PFSK-1 (cell line): Measurements from ENCODE around the gene ACTRT3.

Experiments used
- FOXP2 ChIP-seq: optimal IDR thresholded peaks from 2 replicates; pipeline ENCODE3; 2011; ENCODE audit warnings: borderline replicate concordance, control low read depth, inconsistent platforms; ENCODE audit not compliant: insufficient read depth; ENCODE audit errors: extremely low read length, extremely low read depth
- POLR2AphosphoS5 ChIP-seq: IDR thresholded peaks from 2 replicates; pipeline ENCODE4 v1.6.1; 2012; ENCODE audit warnings: low read depth, mild to moderate bottlenecking, control low read depth, low read length, moderate library complexity
- TAF1 ChIP-seq: IDR thresholded peaks from 2 replicates; pipeline ENCODE4 v1.6.1; 2012; ENCODE audit warnings: low read length, control low read depth, borderline replicate concordance; ENCODE audit not compliant: insufficient read depth
- TF ChIP-seq, protein P1 (sequence below), 2 experiments: IDR thresholded peaks; 2 replicates each; pipeline versions ENCODE4 v1.6.1 to v1.8.0; 2011 to 2012; ENCODE audit warnings: low read depth in 2 of 2, low read length in 2 of 2, control low read depth in 1 of 2, inconsistent platforms in 1 of 2, mild to moderate bottlenecking in 1 of 2, moderate library complexity in 1 of 2; ENCODE audit not compliant: insufficient read depth in 1 of 2

DNA sequence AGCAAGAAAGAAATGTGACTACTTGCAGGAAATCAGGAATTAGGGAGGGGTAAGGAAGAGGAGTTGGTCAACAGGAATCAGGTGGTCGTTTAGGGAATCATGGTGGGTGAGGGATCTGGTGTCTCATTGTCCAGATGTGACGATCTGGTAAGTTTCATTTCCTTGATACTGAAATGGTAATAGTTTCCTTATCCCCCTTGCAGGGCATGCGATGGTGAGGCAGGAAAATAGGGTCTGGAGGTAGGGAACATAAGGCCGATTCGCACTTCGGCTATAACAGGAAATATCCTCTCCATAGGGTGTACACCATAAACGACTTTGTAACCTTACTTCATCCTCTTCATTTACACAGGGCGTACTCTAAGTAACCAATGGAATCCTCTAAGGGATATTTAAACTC lies 43.9 kb upstream of the ACTRT3 start:
- TF ChIP-seq, protein P1, sequence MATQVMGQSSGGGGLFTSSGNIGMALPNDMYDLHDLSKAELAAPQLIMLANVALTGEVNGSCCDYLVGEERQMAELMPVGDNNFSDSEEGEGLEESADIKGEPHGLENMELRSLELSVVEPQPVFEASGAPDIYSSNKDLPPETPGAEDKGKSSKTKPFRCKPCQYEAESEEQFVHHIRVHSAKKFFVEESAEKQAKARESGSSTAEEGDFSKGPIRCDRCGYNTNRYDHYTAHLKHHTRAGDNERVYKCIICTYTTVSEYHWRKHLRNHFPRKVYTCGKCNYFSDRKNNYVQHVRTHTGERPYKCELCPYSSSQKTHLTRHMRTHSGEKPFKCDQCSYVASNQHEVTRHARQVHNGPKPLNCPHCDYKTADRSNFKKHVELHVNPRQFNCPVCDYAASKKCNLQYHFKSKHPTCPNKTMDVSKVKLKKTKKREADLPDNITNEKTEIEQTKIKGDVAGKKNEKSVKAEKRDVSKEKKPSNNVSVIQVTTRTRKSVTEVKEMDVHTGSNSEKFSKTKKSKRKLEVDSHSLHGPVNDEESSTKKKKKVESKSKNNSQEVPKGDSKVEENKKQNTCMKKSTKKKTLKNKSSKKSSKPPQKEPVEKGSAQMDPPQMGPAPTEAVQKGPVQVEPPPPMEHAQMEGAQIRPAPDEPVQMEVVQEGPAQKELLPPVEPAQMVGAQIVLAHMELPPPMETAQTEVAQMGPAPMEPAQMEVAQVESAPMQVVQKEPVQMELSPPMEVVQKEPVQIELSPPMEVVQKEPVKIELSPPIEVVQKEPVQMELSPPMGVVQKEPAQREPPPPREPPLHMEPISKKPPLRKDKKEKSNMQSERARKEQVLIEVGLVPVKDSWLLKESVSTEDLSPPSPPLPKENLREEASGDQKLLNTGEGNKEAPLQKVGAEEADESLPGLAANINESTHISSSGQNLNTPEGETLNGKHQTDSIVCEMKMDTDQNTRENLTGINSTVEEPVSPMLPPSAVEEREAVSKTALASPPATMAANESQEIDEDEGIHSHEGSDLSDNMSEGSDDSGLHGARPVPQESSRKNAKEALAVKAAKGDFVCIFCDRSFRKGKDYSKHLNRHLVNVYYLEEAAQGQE (IDR thresholded peaks at IDR 0.05; ENCODE audit: insufficient read depth in 1 of 2, low read depth in 2 of 2, low read length in 2 of 2) = no peak
- TF ChIP-seq POLR2AphosphoS5 (no peak), FOXP2 (no peak), TAF1 (no peak)
